HG03354 (cell line): ENCODE data around the gene MLC1.
"Not testable (repeated sequence)": the region's sequence is repeated elsewhere in the genome, so short reads cannot be mapped to it uniquely, and the experiment has no call there.

Experiments
- ATAC-seq: cut with Tn5 transposase; IDR thresholded peaks from one replicate; pipeline ENCODE4 v1.9.1; 2021; ENCODE audit warnings: mild to moderate bottlenecking; ENCODE audit not compliant: unreplicated experiment, poor library complexity, severe bottlenecking

Gene MLC1

GRCh38 chr22:50105208-50106100 lies 20.2 kb upstream of the MLC1 start:
- no peak for ATAC-seq

- ATAC-seq: no peak
Measured at GRCh38 chr22:50104141-50104544, 18.9 kb upstream of the MLC1 start.

GRCh38 chr22:50102946-50103345 lies 17.7 kb upstream of the MLC1 start:
- no peak for ATAC-seq

GRCh38 chr22:50101870-50102565 lies 16.8 kb upstream of the MLC1 start:
- no peak for ATAC-seq

GRCh38 chr22:50098052-50098451 lies 12.8 kb upstream of the MLC1 start:
- no peak for ATAC-seq

- ATAC-seq: no peak
Measured at GRCh38 chr22:50092342-50092741, 7.1 kb upstream of the MLC1 start.

- ATAC-seq: no peak
Measured at GRCh38 chr22:50091092-50091768, 6.0 kb upstream of the MLC1 start.

- ATAC-seq: no peak
Measured at GRCh38 chr22:50090412-50090714, 5.1 kb upstream of the MLC1 start.

- no peak for ATAC-seq
Measured at GRCh38 chr22:50089682-50090411, 4.6 kb upstream of the MLC1 start, which contains the start of gene MOV10L1. Gene MOV10L1 (plus strand): TSS chr22:50090006. CDS start chr22:50090089, 83 bp downstream.

GRCh38 chr22:50089231-50089630 lies 4.0 kb upstream of the MLC1 start:
- ATAC-seq: no peak

- ATAC-seq: no peak
Measured at GRCh38 chr22:50088096-50088495, 2.9 kb upstream of the MLC1 start.

GRCh38 chr22:50087646-50088045 lies 2.4 kb upstream of the MLC1 start:
- no peak for ATAC-seq

- not testable (repeated sequence) for ATAC-seq
Measured at GRCh38 chr22:50086975-50087374, 1.7 kb upstream of the MLC1 start.

GRCh38 chr22:50086526-50086925 lies 1.3 kb upstream of the MLC1 start:
- no peak for ATAC-seq

GRCh38 chr22:50084614-50085021 lies 608 bp downstream of the MLC1 start:
- ATAC-seq: no peak

GRCh38 chr22:50084080-50084477 lies 1.1 kb downstream of the MLC1 start:
- no peak for ATAC-seq

- ATAC-seq: no peak
Measured at GRCh38 chr22:50083462-50084079, 1.7 kb downstream of the MLC1 start.

- ATAC-seq: no peak
Measured at GRCh38 chr22:50082961-50083461, 2.2 kb downstream of the MLC1 start.

GRCh38 chr22:50082197-50082715 lies 3.0 kb downstream of the MLC1 start:
- ATAC-seq: no peak
